ENCODE data around the gene RGS17. TPM values are rescaled to one million over a fixed set of nuclear protein-coding genes. Genes with fewer than 3 reads are reported as not detected.

The RGS17 gene
- polyA plus RNA-seq, 1 donor: 0.74 TPM

GRCh38 chr6:153081914-153082313 is 49.2 kb downstream of the RGS17 start:
- no peak for DNase-seq

- DNase-seq: no peak
Observed at GRCh38 chr6:153076431-153076830, 54.7 kb downstream of the RGS17 start.

GRCh38 chr6:153074761-153075160 is 56.3 kb downstream of the RGS17 start:
- no peak for DNase-seq

- DNase-seq: no peak
Observed at GRCh38 chr6:153073841-153074240, 57.2 kb downstream of the RGS17 start.

GRCh38 chr6:153070756-153071155 is 60.3 kb downstream of the RGS17 start:
- DNase-seq: no peak

GRCh38 chr6:153069897-153070296 is 61.2 kb downstream of the RGS17 start:
- DNase-seq: no peak

GRCh38 chr6:153065222-153065621 is 65.9 kb downstream of the RGS17 start:
- no peak for DNase-seq

GRCh38 chr6:153063936-153064335 is 67.1 kb downstream of the RGS17 start:
- no peak for DNase-seq

GRCh38 chr6:153062516-153062915 is 68.6 kb downstream of the RGS17 start:
- no peak for DNase-seq

- no peak for DNase-seq
Observed at GRCh38 chr6:153059757-153060156, 71.3 kb downstream of the RGS17 start.

- no peak for DNase-seq
Observed at GRCh38 chr6:153059311-153059710, 71.8 kb downstream of the RGS17 start.

GRCh38 chr6:153058909-153059308 is 72.2 kb downstream of the RGS17 start:
- no peak for DNase-seq

GRCh38 chr6:153058291-153058690 is 72.8 kb downstream of the RGS17 start:
- no peak for DNase-seq

- DNase-seq: no peak
Observed at GRCh38 chr6:153056308-153056707, 74.8 kb downstream of the RGS17 start.

- DNase-seq: no peak
Observed at GRCh38 chr6:153051801-153052200, 79.3 kb downstream of the RGS17 start.

GRCh38 chr6:153048631-153049030 is 82.5 kb downstream of the RGS17 start:
- DNase-seq: no peak

- no peak for DNase-seq
Observed at GRCh38 chr6:153047386-153047785, 83.7 kb downstream of the RGS17 start.

GRCh38 chr6:153045271-153045670 is 85.8 kb downstream of the RGS17 start:
- DNase-seq: no peak

GRCh38 chr6:153044295-153044694 is 86.8 kb downstream of the RGS17 start:
- no peak for DNase-seq

GRCh38 chr6:153043719-153044118 is 87.4 kb downstream of the RGS17 start:
- DNase-seq: no peak

- no peak for DNase-seq
Observed at GRCh38 chr6:153038378-153039057, 92.6 kb downstream of the RGS17 start.

GRCh38 chr6:153034139-153034538 is 96.9 kb downstream of the RGS17 start:
- no peak for DNase-seq

- DNase-seq: peak; percentile 18
Observed at GRCh38 chr6:153032255-153032882, 98.7 kb downstream of the RGS17 start.

- no peak for DNase-seq
Observed at GRCh38 chr6:153031335-153031955, 99.6 kb downstream of the RGS17 start.

All from hindlimb muscle (tissue), 1 donor.